NCI-H1436 (cell line): ENCODE measurements around the gene ZNF195.
"Not testable (repeated sequence)": the region's sequence is repeated elsewhere in the genome, so short reads cannot be mapped to it uniquely, and the experiment has no call there.

Experiments
- DNase-seq: peaks from one replicate; lab custom pipeline; 2025; lab: John Stamatoyannopoulos, UW

Gene ZNF195

GRCh38 chr11:3347127-3347526 lies 31.8 kb downstream of the ZNF195 start:
- DNase-seq, result no peak

GRCh38 chr11:3346587-3346986 lies 32.4 kb downstream of the ZNF195 start:
- no peak for DNase-seq

GRCh38 chr11:3345736-3346135 lies 33.2 kb downstream of the ZNF195 start:
- no peak for DNase-seq

- no peak for DNase-seq
Measured at GRCh38 chr11:3344327-3345174, 34.4 kb downstream of the ZNF195 start.

GRCh38 chr11:3342709-3343108 lies 36.2 kb downstream of the ZNF195 start:
- no peak for DNase-seq

DNA sequence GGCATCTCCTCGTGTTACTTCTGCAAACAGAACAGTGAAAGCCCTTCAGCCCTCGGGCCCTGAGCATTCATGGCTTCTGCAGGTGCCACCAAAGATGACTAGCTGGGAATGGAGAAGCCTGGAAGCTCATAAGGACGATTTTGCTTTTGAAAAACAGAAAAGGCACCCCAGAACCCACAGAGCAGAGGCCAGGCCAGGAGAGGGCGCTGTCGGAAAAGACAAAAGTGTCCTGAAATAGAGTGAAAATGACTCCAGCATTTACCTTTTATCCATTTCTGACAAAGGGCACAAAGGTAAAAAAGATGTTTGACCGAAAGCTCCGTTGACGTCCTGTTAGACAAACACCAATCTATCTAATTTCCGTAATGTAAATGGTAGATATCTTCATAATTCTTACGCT lies 37.6 kb downstream of the ZNF195 start:
- no peak for DNase-seq

GRCh38 chr11:3340025-3340424 lies 38.9 kb downstream of the ZNF195 start:
- no peak for DNase-seq

DNA sequence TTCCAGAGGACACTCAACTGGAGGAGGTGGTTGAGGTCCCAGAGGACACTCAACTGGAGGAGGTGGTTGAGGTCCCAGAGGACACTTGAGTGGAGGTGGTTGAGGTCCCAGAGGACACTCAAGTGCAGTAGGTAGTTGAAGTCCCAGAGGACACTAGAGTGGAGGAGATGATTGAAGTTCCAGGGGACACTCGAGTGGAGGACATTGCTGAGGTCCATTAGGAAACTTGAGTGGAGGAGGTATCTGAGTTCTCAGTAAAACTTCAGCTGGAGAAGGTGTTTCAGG lies 39.7 kb downstream of the ZNF195 start:
- DNase-seq, result no peak

- no peak for DNase-seq
Measured at GRCh38 chr11:3338569-3339339, 40.2 kb downstream of the ZNF195 start.

GRCh38 chr11:3336420-3336819 lies 42.5 kb downstream of the ZNF195 start:
- not testable (repeated sequence) for DNase-seq

GRCh38 chr11:3333157-3333556 lies 45.8 kb downstream of the ZNF195 start:
- DNase-seq, result not testable (repeated sequence)

DNA sequence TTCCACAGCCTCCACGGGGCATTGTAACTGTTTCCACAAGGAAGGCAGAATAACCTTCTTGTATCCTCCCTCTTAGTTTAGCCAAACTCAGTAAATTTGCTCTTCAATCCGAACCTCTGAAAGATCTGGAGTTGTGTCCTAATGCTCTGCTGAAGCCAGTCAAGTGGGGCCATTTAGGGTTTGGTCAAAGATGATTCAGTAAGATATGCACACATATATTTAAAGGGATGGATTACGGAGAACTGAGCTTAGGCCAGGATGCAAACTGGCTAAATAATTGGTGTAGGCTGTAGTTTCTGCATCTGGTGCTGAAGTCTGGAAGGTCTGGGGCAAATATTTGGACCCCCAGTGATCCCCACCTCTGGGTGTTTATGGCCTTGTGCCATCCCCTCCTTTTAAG lies 47.9 kb downstream of the ZNF195 start:
- not testable (repeated sequence) for DNase-seq

GRCh38 chr11:3330064-3330463 lies 48.9 kb downstream of the ZNF195 start:
- not testable (repeated sequence) for DNase-seq

GRCh38 chr11:3328503-3328902 lies 50.4 kb downstream of the ZNF195 start:
- DNase-seq, result not testable (repeated sequence)

DNA sequence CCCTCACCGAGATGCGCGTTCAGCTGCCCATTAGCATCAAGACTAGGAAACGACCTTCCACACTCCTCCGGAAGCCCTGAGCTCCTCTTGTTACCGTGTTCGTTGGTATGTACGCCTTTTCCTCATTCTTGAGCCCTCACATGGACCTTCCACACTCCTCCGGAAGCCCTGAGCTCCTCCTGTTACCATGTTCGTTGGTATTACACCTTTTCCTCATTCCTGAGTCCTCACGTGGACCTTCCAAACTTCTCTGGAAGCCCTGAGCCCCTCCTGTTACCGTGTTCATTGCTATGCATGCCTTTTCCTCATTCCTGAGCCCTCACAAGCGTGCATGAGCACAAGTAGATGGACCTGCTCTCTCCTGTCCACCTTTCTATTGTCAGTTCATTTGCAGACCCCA lies 52.5 kb downstream of the ZNF195 start:
- not testable (repeated sequence) for DNase-seq

DNA sequence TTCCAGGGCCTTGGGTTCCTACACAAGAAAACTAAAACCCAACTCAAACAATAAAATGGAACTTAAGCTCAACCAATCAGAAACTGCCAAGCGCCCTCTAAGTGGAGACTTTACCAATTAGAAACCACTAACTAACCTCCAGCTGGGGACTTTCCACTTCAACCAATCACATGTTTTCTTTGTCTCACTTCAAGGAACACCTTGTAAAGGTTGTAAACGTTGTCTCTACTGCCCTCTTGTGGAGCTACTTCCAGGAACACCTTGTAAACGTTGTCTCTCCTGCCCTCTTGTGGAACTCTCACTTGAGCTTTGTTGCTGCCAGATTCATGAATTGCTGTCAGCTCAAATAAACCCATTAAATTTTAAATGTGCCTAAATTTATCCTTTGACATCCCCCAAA lies 54.2 kb downstream of the ZNF195 start:
- not testable (repeated sequence) for DNase-seq
